GM10847 (cell line): ENCODE data around the gene AUP1.

ENCODE experiments used
- POLR2A ChIP-seq: IDR thresholded peaks from 2 replicates; pipeline ENCODE4 v1.6.1; 2011; ENCODE audit not compliant: insufficient read length; ENCODE audit errors: extremely low read depth

Gene AUP1

DNA sequence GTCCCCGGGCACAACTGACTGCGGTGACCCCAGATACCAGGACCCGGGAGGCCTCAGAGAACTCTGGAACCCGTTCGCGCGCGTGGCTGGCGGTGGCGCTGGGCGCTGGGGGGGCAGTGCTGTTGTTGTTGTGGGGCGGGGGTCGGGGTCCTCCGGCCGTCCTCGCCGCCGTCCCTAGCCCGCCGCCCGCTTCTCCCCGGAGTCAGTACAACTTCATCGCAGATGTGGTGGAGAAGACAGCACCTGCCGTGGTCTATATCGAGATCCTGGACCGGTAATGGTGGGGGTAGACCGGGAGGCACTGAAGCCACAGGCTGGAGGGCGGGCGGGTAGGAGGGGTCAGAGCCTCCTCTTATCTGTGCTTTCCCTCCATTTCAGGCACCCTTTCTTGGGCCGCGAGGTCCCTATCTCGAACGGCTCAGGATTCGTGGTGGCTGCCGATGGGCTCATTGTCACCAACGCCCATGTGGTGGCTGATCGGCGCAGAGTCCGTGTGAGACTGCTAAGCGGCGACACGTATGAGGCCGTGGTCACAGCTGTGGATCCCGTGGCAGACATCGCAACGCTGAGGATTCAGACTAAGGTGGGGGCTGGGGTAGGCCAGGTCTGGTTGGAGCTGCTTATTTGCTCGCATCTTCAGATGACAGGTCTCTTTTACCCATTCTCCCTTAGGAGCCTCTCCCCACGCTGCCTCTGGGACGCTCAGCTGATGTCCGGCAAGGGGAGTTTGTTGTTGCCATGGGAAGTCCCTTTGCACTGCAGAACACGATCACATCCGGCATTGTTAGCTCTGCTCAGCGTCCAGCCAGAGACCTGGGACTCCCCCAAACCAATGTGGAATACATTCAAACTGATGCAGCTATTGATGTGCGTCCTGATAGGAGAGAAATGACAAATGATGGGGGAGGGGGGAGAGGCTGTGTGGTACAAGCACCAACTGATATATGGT lies 1.0 kb upstream of the AUP1 start:
- no peak for TF ChIP-seq POLR2A

DNA sequence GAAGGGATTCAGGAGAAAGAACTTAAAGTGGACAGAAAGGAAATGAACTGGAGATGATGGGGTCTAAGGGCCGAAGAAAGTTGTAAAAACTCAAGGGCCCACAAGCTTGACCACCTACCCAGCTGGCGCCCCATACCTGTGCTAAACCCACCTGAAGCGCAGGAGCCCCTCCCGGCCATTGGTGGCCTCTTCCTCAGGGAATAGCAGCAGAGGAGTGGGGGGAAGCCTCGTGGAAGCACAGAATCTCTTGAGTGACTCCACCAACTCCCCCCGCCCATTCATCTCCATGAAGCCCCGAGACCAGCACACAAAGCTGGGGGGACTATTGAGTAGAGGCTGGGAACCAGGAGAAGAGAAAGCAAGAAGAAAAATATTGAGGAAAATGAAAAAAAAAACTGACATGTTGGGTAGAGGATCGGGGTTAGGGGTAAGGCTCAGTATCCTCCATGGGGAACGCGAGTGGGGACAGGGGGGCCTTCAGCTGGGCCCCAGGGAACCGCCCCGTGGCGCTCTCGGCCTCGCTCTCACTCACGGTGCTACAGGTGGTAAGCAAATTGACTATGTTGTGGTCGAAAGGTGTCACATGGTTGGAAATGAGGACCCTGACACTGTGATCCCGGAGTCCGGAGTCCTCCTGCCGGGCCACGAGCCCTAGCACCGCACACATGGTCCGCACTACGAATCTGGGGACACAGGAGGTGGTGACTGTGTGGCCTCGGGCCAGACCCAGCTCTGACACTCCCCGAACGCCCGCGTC lies 728 bp downstream of the AUP1 start:
- TF ChIP-seq POLR2A, result no peak

GRCh38 chr2:74527741-74528140 lies 1.8 kb downstream of the AUP1 start:
- TF ChIP-seq POLR2A, result no peak

- no peak for TF ChIP-seq POLR2A
Measured at GRCh38 chr2:74526649-74527230, 2.8 kb downstream of the AUP1 start.

DNA sequence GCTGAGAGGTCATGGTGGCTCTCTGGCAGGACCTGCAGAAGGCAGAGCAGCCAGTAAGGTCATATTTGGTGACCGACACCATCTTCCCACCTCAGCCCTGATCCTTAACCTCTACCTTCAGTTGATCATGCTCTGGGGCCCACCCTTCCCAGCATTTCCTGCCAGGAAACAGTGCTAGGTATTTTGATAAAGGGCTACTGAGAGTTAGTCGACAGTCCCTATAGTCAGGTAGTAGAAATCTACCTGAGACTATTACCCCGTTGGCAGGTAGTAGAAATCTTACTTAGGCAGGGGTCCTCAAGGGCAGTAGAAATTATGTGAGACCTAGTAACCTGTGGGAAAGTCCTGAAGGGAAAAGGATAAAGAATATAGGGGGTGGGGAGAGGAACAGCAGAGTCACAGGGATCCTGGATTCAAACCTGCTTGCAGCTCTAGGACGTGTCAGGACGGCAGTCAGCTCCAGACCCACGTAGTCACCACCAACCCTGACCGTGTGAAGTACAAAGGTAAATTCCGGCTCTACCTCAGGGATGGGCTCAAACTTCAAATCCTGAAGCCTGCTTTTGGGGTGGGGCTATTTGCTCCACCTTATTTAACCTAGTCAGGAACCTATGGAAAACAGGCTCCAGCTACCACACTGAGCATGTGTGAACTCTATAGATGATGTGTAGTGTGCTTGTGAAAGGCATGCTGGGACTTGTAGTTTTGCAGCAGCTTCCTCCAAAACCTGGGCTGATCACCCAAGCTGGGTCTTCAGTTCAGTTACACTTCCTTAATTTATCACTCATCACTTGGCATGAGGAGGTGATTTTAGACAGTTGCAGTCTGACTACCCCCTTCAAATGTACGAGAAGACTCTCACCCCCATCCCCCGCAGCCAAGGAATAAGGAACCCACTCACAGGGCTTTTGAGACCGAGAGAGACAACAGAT lies 3.5 kb downstream of the AUP1 start, which contains the start of gene DQX1:
Gene DQX1, minus strand, starts transcription at position 515 of the 932 bp plus-strand sequence. Its CDS starts 502 bp downstream, at position 13.
- no peak for TF ChIP-seq POLR2A

GRCh38 chr2:74524955-74525716 lies 4.4 kb downstream of the AUP1 start:
- no peak for TF ChIP-seq POLR2A

DNA sequence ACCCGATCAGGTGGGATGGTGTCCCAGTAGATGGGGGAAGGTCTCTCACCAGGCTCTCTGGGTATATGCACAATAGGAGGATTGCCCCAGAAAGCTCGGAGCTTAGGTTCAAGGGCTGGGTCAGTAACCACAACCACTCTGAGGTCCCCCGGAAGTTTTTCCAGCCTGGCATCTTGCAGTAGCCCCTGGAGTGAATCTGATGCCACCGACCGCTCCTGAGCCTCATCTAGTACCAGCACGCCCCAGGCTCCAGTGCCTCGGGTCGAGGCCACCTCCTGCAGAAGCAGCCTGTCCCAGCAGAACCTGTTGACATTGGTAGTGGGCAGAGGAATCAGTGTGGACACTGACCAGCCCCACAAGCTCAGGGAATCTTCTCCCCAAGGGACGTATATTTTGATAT lies 5.5 kb downstream of the AUP1 start:
- TF ChIP-seq POLR2A, result no peak

GRCh38 chr2:74522516-74522915 lies 7.0 kb downstream of the AUP1 start:
- TF ChIP-seq POLR2A, result no peak

GRCh38 chr2:74516650-74517049 lies 12.9 kb downstream of the AUP1 start:
- TF ChIP-seq POLR2A, result no peak

- TF ChIP-seq POLR2A, result no peak
Measured at GRCh38 chr2:74515981-74516633, 13.4 kb downstream of the AUP1 start.

DNA sequence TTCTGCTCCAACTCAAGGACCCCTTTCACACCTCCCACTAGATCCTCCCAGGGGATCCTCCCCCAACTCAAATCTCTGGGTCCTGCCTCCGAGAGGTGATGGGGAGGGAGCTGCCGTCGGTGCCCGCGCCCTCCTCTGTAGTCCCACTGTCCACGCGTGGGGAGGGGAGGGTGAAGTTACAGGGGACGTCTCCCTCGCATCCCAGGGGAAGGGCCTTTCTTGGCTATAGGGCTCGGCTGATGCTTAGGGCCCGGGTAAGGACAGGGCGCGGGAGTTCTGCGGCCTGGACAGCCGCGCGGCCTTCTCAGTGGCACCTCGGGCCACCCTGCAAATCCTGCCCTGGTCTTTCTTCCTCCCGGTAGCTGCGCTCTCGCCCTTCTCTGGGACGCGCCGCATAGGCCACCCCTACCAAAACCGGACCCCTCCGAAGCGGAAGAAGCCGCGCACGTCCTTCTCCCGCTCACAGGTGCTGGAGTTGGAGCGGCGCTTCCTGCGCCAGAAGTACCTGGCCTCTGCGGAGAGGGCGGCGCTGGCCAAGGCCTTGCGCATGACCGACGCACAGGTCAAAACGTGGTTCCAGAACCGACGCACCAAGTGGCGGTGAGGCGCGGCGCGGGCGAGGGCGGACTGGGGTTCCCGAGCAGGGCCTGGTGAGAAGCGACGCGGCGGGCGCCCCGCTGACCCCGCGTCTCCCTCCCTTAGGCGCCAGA lies 14.1 kb downstream of the AUP1 start:
- no peak for TF ChIP-seq POLR2A

- no peak for TF ChIP-seq POLR2A
Measured at GRCh38 chr2:74514368-74515270, 14.9 kb downstream of the AUP1 start, which contains the start of gene TLX2. Gene TLX2, plus strand, starts transcription at chr2:74514450. Its CDS starts 357 bp downstream, at chr2:74514807.
